Prostate gland (tissue), 2 donors: ENCODE data around the gene FSCN2.

Experiments
- POLR2A ChIP-seq: fragments of 450-650 bp; IDR thresholded peaks from one replicate; pipeline ENCODE4 v1.6.1; 2016; ENCODE audit warnings: antibody characterized with exemption, mild to moderate bottlenecking
- POLR2AphosphoS5 ChIP-seq: sonication (generic); formaldehyde crosslinking; IDR thresholded peaks from one replicate; pipeline ENCODE4 v1.6.1; 2017; ENCODE audit warnings: antibody characterized with exemption
- TF ChIP-seq, protein P1 (sequence below), 4 experiments: fragments of 200-600 bp in 2 of 4; fragments of 450-650 bp in 2 of 4; sonication (generic) in 2 of 4; IDR thresholded peaks; 1 replicate in 3 of 4; 2 replicates in 1 of 4; pipeline ENCODE4 v1.5.1; 2016 to 2019; ENCODE audit warnings: antibody characterized with exemption in 4 of 4, mild to moderate bottlenecking in 2 of 4, moderate library complexity in 2 of 4

DNA sequence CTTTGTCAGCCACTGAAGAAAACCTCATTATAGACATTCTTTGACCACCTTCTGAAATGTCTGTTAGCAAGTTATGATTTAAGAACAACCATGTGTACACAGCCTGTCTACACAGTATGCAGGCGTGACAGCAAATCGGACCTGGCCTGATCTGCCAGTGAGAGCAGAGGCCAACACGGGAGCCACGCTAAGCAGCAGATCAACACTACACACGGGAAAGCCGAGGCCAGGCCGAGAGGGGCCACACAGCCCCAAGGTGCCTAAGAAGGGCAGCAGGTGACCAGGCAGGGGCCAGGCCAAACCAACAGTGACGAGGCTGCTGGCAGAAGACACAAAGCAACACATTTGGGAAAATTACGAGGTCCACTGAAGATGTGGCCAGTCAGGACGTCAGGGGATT is 40.2 kb downstream of the FSCN2 start:
- TF ChIP-seq, protein P1, sequence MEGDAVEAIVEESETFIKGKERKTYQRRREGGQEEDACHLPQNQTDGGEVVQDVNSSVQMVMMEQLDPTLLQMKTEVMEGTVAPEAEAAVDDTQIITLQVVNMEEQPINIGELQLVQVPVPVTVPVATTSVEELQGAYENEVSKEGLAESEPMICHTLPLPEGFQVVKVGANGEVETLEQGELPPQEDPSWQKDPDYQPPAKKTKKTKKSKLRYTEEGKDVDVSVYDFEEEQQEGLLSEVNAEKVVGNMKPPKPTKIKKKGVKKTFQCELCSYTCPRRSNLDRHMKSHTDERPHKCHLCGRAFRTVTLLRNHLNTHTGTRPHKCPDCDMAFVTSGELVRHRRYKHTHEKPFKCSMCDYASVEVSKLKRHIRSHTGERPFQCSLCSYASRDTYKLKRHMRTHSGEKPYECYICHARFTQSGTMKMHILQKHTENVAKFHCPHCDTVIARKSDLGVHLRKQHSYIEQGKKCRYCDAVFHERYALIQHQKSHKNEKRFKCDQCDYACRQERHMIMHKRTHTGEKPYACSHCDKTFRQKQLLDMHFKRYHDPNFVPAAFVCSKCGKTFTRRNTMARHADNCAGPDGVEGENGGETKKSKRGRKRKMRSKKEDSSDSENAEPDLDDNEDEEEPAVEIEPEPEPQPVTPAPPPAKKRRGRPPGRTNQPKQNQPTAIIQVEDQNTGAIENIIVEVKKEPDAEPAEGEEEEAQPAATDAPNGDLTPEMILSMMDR (IDR thresholded peaks at IDR 0.05) = no peak
- TF ChIP-seq POLR2A (no peak), POLR2AphosphoS5 (no peak)
